Fibroblast of lung (primary cell): Measurements from ENCODE around the gene SNAI3. TPM values are rescaled to one million over a fixed set of nuclear protein-coding genes. Genes with fewer than 3 reads are reported as not detected.

Experiments used
- DNase-seq, 2 donors: peaks; one replicate each; pipeline versions ENCODE4 v3.0.0 to v3.0.0-alpha.2; 2010; ENCODE audit warnings: low read depth in 2 of 2
- H2AFZ ChIP-seq: 2 replicates; pipeline ENCODE4 v1.5.1; 2012; ENCODE audit warnings: low read length, control low read depth, inconsistent platforms
- H3K27ac ChIP-seq: 2 replicates; pipeline ENCODE4 v1.5.1; 2011; ENCODE audit warnings: low read length, control low read depth; ENCODE audit not compliant: insufficient read depth
- H3K27me3 ChIP-seq: 2 replicates; pipeline ENCODE4 v1.5.1; 2011; ENCODE audit warnings: mild to moderate bottlenecking, low read length; ENCODE audit not compliant: control insufficient read depth, insufficient read depth
- H3K36me3 ChIP-seq: 2 replicates; pipeline ENCODE4 v1.5.1; 2011; ENCODE audit warnings: low read length; ENCODE audit not compliant: control insufficient read depth, insufficient read depth
- H3K4me1 ChIP-seq: 2 replicates; pipeline ENCODE4 v1.5.1; 2011; ENCODE audit warnings: low read length; ENCODE audit not compliant: control insufficient read depth, insufficient read depth; ENCODE audit errors: extremely low read depth
- H3K4me2 ChIP-seq: 2 replicates; pipeline ENCODE4 v1.5.1; 2011; ENCODE audit warnings: low read length, control low read depth; ENCODE audit not compliant: insufficient read depth; ENCODE audit errors: extremely low read depth
- H3K4me3 ChIP-seq, 4 experiments: fragments of 200-600 bp in 1 of 4; sonication (generic) in 1 of 4; replicated peaks in 1 of 4; 2 replicates each; pipeline ENCODE4 v1.5.1; 2011 to 2016; ENCODE audit warnings: low read length in 4 of 4, low read depth in 3 of 4, mild to moderate bottlenecking in 3 of 4, control low read depth in 2 of 4, inconsistent platforms in 1 of 4, mixed read lengths in 1 of 4; ENCODE audit not compliant: insufficient read depth in 1 of 4; ENCODE audit errors: control extremely low read depth in 1 of 4
- H3K79me2 ChIP-seq: 2 replicates; pipeline ENCODE4 v1.5.1; 2012; ENCODE audit warnings: mild to moderate bottlenecking, low read length, inconsistent platforms; ENCODE audit not compliant: control insufficient read depth, insufficient read depth
- H3K9ac ChIP-seq: 2 replicates; pipeline ENCODE4 v1.5.1; 2011; ENCODE audit warnings: mild to moderate bottlenecking, low read length, control low read depth; ENCODE audit not compliant: insufficient read depth
- H3K9me3 ChIP-seq: 2 replicates; pipeline ENCODE4 v1.5.1; 2012; ENCODE audit warnings: low read depth, low read length; ENCODE audit not compliant: control insufficient read depth, insufficient read depth
- H4K20me1 ChIP-seq: 2 replicates; pipeline ENCODE4 v1.5.1; 2011; ENCODE audit warnings: low read length; ENCODE audit not compliant: control insufficient read depth, insufficient read depth; ENCODE audit errors: extremely low read depth
- EZH2 ChIP-seq: IDR thresholded peaks from 2 replicates; pipeline ENCODE4 v1.5.1; 2012; ENCODE audit warnings: low read length, control low read depth, mild to moderate bottlenecking; ENCODE audit errors: missing control alignments
- polyA plus RNA-seq, 2 donors: library from polyadenylated mRNA; depleted of rRNA in 1 of 2; stranded (reverse) in 1 of 2; unstranded in 1 of 2; fragments of >200 nt; gene quantifications; 2 replicates each; pipeline ENCODE4 v1.2.1, GENCODE V29; 2011 to 2012; ENCODE audit warnings: missing spikeins in 1 of 2
- total RNA-seq: library from RNA; depleted of rRNA; stranded (reverse); fragments of >200 nt; gene quantifications from 2 replicates; pipeline ENCODE4 v1.2.1, GENCODE V29; 2014
- TF ChIP-seq, protein P1 (sequence below), 2 donors: IDR thresholded peaks in 1 of 2; conservative IDR thresholded peaks in 1 of 2; 1 replicate in 1 of 2; 2 replicates in 1 of 2; pipeline ENCODE4 v1.5.1; 2011 to 2012; ENCODE audit warnings: low read length in 2 of 2, control low read depth in 1 of 2, inconsistent platforms in 1 of 2, low read depth in 1 of 2, mild to moderate bottlenecking in 1 of 2

Gene SNAI3
- total and polyA plus RNA-seq, 2 donors (not counting 1 experiment from before 2014, with no cell fraction given): 0.17 TPM; not detected in 1

- H4K20me1 ChIP-seq: no peaks in the 10 kb centered on the region
- peaks cover 53% of the 10 kb centered on the region for H3K36me3 ChIP-seq
- no peak overlapping the region for H3K4me2 ChIP-seq
These were observed 46.6 kb upstream of the SNAI3 start for GRCh38 chr16:88732961-88733294.

GRCh38 chr16:88732172-88732960, 46.1 kb upstream of the SNAI3 start:
- peaks cover 6% of the 10 kb centered on the region for H3K79me2 ChIP-seq
- H3K27ac ChIP-seq: no peak overlapping the region
- H3K27me3 ChIP-seq: no peaks in the 10 kb centered on the region
- H4K20me1 ChIP-seq: no peaks in the 10 kb centered on the region
- H3K4me1 ChIP-seq: no peaks in the 10 kb centered on the region
- no peak overlapping the region for H2AFZ ChIP-seq
- no peak for DNase-seq
- H3K4me2 ChIP-seq: no peak overlapping the region
- H3K9ac ChIP-seq: no peak overlapping the region
- no peak overlapping the region for H3K4me3 ChIP-seq
- peaks cover 52% of the 10 kb centered on the region for H3K36me3 ChIP-seq
- no peaks in the 10 kb centered on the region for H3K9me3 ChIP-seq
- TF ChIP-seq, protein P1, sequence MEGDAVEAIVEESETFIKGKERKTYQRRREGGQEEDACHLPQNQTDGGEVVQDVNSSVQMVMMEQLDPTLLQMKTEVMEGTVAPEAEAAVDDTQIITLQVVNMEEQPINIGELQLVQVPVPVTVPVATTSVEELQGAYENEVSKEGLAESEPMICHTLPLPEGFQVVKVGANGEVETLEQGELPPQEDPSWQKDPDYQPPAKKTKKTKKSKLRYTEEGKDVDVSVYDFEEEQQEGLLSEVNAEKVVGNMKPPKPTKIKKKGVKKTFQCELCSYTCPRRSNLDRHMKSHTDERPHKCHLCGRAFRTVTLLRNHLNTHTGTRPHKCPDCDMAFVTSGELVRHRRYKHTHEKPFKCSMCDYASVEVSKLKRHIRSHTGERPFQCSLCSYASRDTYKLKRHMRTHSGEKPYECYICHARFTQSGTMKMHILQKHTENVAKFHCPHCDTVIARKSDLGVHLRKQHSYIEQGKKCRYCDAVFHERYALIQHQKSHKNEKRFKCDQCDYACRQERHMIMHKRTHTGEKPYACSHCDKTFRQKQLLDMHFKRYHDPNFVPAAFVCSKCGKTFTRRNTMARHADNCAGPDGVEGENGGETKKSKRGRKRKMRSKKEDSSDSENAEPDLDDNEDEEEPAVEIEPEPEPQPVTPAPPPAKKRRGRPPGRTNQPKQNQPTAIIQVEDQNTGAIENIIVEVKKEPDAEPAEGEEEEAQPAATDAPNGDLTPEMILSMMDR (conservative IDR thresholded peaks at IDR 0.05 in 1 of 2, IDR thresholded peaks at IDR 0.05 in 1 of 2; ENCODE audit: low read depth in 1 of 2, low read length in 2 of 2): no peak
- TF ChIP-seq EZH2: no peak

More at GRCh38 chr16:88732961-88733294, 46.6 kb upstream of the SNAI3 start:
- Histone ChIP-seq H3K79me2 (peaks cover 6% of the 10 kb centered on the region), H3K9ac (no peak overlapping the region), H3K27ac (no peak overlapping the region), H3K27me3 (no peaks in the 10 kb centered on the region), H3K4me3 (no peak overlapping the region), H3K9me3 (no peaks in the 10 kb centered on the region), H3K4me1 (no peaks in the 10 kb centered on the region), H2AFZ (no peak overlapping the region)
- TF ChIP-seq EZH2: no peak
- TF ChIP-seq, protein P1 (conservative IDR thresholded peaks at IDR 0.05 in 1 of 2, IDR thresholded peaks at IDR 0.05 in 1 of 2; ENCODE audit: low read depth in 1 of 2, low read length in 2 of 2): no peak
- no peak for DNase-seq

DNA sequence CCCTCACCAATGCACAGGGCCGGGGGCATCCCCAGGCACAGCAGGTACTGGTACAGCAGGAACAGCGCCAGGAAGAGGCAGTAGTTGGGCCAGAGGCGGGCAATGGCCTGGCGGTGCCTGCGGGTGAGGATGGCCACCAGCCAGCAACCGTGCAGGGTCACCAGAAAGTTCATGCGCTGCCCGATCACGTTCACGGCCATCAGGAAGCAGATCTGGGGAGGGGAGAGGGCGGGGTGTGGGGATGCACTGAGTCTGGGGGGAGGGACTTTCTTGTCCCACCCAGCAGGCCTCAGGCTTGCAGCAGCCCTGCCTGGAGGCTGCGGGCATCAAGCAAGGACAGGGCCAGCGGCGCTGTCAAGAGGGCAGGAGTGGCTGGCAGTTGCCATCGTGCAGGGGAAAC, 45.4 kb upstream of the SNAI3 start:
- H3K79me2 ChIP-seq: peaks cover 6% of the 10 kb centered on the region
- H3K27me3 ChIP-seq: no peaks in the 10 kb centered on the region
- H2AFZ ChIP-seq: no peak overlapping the region
- peaks cover 58% of the 10 kb centered on the region for H3K36me3 ChIP-seq
- no peak for DNase-seq
- H4K20me1 ChIP-seq: no peaks in the 10 kb centered on the region
- no peak overlapping the region for H3K9ac ChIP-seq
- no peak overlapping the region for H3K4me3 ChIP-seq
- TF ChIP-seq, protein P1 (conservative IDR thresholded peaks at IDR 0.05 in 1 of 2, IDR thresholded peaks at IDR 0.05 in 1 of 2; ENCODE audit: low read depth in 1 of 2, low read length in 2 of 2): no peak
- TF ChIP-seq EZH2: no peak
- no peak overlapping the region for H3K4me2 ChIP-seq
- H3K4me1 ChIP-seq: no peaks in the 10 kb centered on the region
- H3K9me3 ChIP-seq: no peaks in the 10 kb centered on the region
- H3K27ac ChIP-seq: no peak overlapping the region
